Endothelial cell of umbilical vein (primary cell): ENCODE data around the gene FAM174B. TPM values are rescaled to one million over a fixed set of nuclear protein-coding genes. Genes with fewer than 3 reads are reported as not detected.

Experiments
- BruUV-seq: library from RNA; stranded (reverse); fragments of 400-500 nt; replicated peaks from 2 replicates; lab custom pipeline; 2021; lab: Mats Ljungman, UMichigan
- CTCF ChIA-PET: fragments of 300-600, 350-600 bp; sonication (Branson Sonifier 250); formaldehyde crosslinking; loops from one replicate; lab custom pipeline; 2021; ENCODE audit warnings: antibody characterized with exemption, inconsistent platforms; lab: Charles Lee
- POLR2A ChIA-PET: fragments of 300-600, 350-600 bp; sonication (Branson Sonifier 250); formaldehyde crosslinking; loops from one replicate; lab custom pipeline; 2021; ENCODE audit warnings: antibody characterized with exemption, inconsistent platforms; lab: Charles Lee
- DNase-seq: peaks from one replicate; pipeline ENCODE4 v3.0.0-alpha.2; 2011; ENCODE audit warnings: low read depth, low spot score
- FAIRE-seq: peaks from 2 replicates; lab custom pipeline; 2011; peaks lifted over from hg19 to GRCh38; lab: Jason Lieb, UNC
- H2AFZ ChIP-seq: 2 replicates; pipeline ENCODE4 v1.6.0; 2012; ENCODE audit warnings: low read depth, low read length, control low read depth, inconsistent platforms
- H3K27ac ChIP-seq: 2 replicates; pipeline ENCODE4 v1.5.1; 2011; ENCODE audit warnings: low read depth, mild to moderate bottlenecking, control low read depth, low read length, moderate library complexity; ENCODE audit not compliant: insufficient read depth
- H3K27me3 ChIP-seq, 2 experiments: 2 replicates each; pipeline versions ENCODE4 v1.6.0 to v1.6.1; 2011; ENCODE audit warnings: low read length in 2 of 2, mixed read lengths in 1 of 2; ENCODE audit not compliant: control insufficient read depth in 2 of 2, insufficient read depth in 2 of 2
- H3K36me3 ChIP-seq, 2 experiments: 2 replicates in 1 of 2; 3 replicates in 1 of 2; pipeline ENCODE4 v1.5.1; 2011; ENCODE audit warnings: low read length in 2 of 2, mild to moderate bottlenecking in 1 of 2, moderate library complexity in 1 of 2; ENCODE audit not compliant: control insufficient read depth in 2 of 2, insufficient read depth in 2 of 2; ENCODE audit errors: extremely low read depth in 1 of 2
- H3K4me1 ChIP-seq: 3 replicates; pipeline ENCODE4 v1.5.1; 2011; ENCODE audit warnings: mild to moderate bottlenecking, low read length; ENCODE audit not compliant: control insufficient read depth, insufficient read depth; ENCODE audit errors: extremely low read depth
- H3K4me2 ChIP-seq: 2 replicates; pipeline ENCODE4 v1.6.1; 2011; ENCODE audit warnings: low read length, control low read depth, mixed read lengths; ENCODE audit not compliant: insufficient read depth
- H3K4me3 ChIP-seq, 3 experiments: fragments of 200-600 bp in 1 of 3; sonication (generic), shearing (Covaris generic) in 1 of 3; replicated peaks in 1 of 3; 2 replicates each; pipeline ENCODE4 v1.5.1; 2011 to 2016; ENCODE audit warnings: control low read depth in 3 of 3, low read length in 3 of 3, mild to moderate bottlenecking in 2 of 3, inconsistent platforms in 1 of 3, low read depth in 1 of 3, moderate library complexity in 1 of 3; ENCODE audit not compliant: insufficient read depth in 1 of 3
- H3K79me2 ChIP-seq: 2 replicates; pipeline ENCODE4 v1.6.0; 2012; ENCODE audit warnings: low read length, inconsistent platforms; ENCODE audit not compliant: control insufficient read depth, insufficient read depth
- H3K9ac ChIP-seq: replicated peaks from 2 replicates; pipeline ENCODE3; 2011; ENCODE audit warnings: low read length, control low read depth; ENCODE audit not compliant: insufficient read depth; ENCODE audit errors: extremely low read depth
- H3K9me1 ChIP-seq: replicated peaks from 3 replicates; pipeline ENCODE4 v1.6.0; 2011; ENCODE audit warnings: mild to moderate bottlenecking, low read length; ENCODE audit not compliant: control insufficient read depth, insufficient read depth; ENCODE audit errors: extremely low read depth
- H3K9me3 ChIP-seq: replicated peaks from 2 replicates; pipeline ENCODE4 v1.5.1; 2012; ENCODE audit warnings: low read length, inconsistent platforms; ENCODE audit not compliant: control insufficient read depth, insufficient read depth
- H4K20me1 ChIP-seq: replicated peaks from 2 replicates; pipeline ENCODE3; 2011; ENCODE audit warnings: mild to moderate bottlenecking, low read length; ENCODE audit not compliant: control insufficient read depth, insufficient read depth; ENCODE audit errors: extremely low read depth
- EZH2 ChIP-seq: IDR thresholded peaks from 2 replicates; pipeline ENCODE4 v1.6.1; 2012; ENCODE audit warnings: borderline replicate concordance, low read depth, mild to moderate bottlenecking, moderate library complexity, low read length, inconsistent platforms; ENCODE audit not compliant: severe bottlenecking
- FOS ChIP-seq: IDR thresholded peaks from 2 replicates; pipeline ENCODE4 v1.6.1; 2011; ENCODE audit warnings: mild to moderate bottlenecking, low read length, moderate library complexity, borderline replicate concordance; ENCODE audit not compliant: insufficient read depth
- GATA2 ChIP-seq: IDR thresholded peaks from 2 replicates; pipeline ENCODE4 v1.7.0; 2011; ENCODE audit warnings: low read depth, mild to moderate bottlenecking, moderate library complexity, mixed read lengths, low read length; ENCODE audit not compliant: insufficient read length, insufficient read depth
- JUN ChIP-seq: IDR thresholded peaks from 2 replicates; pipeline ENCODE4 v1.6.1; 2011; ENCODE audit warnings: borderline replicate concordance, low read depth; ENCODE audit not compliant: insufficient read length, insufficient read depth
- MYC ChIP-seq: IDR thresholded peaks from one replicate; pipeline ENCODE4 v1.6.1; 2011; ENCODE audit warnings: mild to moderate bottlenecking, low read depth, low read length
- POLR2A ChIP-seq: IDR thresholded peaks from 2 replicates; pipeline ENCODE4 v1.6.1; 2012; ENCODE audit warnings: low read depth, mild to moderate bottlenecking, control low read depth, low read length
- POLR2AphosphoS5 ChIP-seq: IDR thresholded peaks from 2 replicates; pipeline ENCODE4 v1.6.1; 2012; ENCODE audit warnings: low read depth, mild to moderate bottlenecking, control low read depth, low read length, moderate library complexity; ENCODE audit not compliant: insufficient read depth
- dilution Hi-C: fragments of 300-500 bp; cut with MboI; formaldehyde crosslinking; loops from one replicate; pipeline ENCODE4 v1.15.0; 2019; ENCODE audit warnings: low sequenced_read_pairs; ENCODE audit not compliant: extremely low pct_ligation_motif_present
- intact Hi-C: fragments of 100-400 bp; cut with micrococcal nuclease; formaldehyde crosslinking; loops from one replicate; pipeline ENCODE4 v1.10.0; 2022
- polyA plus RNA-seq, 4 experiments: library from polyadenylated mRNA; depleted of rRNA in 3 of 4; stranded (reverse) in 3 of 4; unstranded in 1 of 4; fragments of >200 nt; gene quantifications; 2 replicates each; pipeline versions ENCODE4 v1.2.1 to v1.2.3, GENCODE V29; 2011 to 2012; ENCODE audit warnings: missing spikeins in 1 of 4
- total RNA-seq: library from RNA; stranded (reverse); gene quantifications from 2 replicates; pipeline ENCODE4 v1.2.3, GENCODE V29; 2021
- TF ChIP-seq, protein P1 (sequence below), 2 donors: IDR thresholded peaks; 1 replicate in 1 of 2; 2 replicates in 1 of 2; pipeline ENCODE4 v1.5.1; 2011; ENCODE audit warnings: low read length in 2 of 2, mild to moderate bottlenecking in 2 of 2, moderate library complexity in 2 of 2, control low read depth in 1 of 2, inconsistent platforms in 1 of 2, low read depth in 1 of 2; ENCODE audit not compliant: insufficient read depth in 1 of 2; ENCODE audit errors: extremely low read depth in 1 of 2
- TF ChIP-seq, protein P2 (sequence below): IDR thresholded peaks from 2 replicates; pipeline ENCODE4 v1.6.1; 2011; ENCODE audit not compliant: insufficient read depth, insufficient read length

FAM174B gene
- total and polyA plus RNA-seq, 2 donors (not counting 3 experiments of a cell fraction or from before 2014, with no cell fraction given): 25.9 to 30.2 TPM

DNA sequence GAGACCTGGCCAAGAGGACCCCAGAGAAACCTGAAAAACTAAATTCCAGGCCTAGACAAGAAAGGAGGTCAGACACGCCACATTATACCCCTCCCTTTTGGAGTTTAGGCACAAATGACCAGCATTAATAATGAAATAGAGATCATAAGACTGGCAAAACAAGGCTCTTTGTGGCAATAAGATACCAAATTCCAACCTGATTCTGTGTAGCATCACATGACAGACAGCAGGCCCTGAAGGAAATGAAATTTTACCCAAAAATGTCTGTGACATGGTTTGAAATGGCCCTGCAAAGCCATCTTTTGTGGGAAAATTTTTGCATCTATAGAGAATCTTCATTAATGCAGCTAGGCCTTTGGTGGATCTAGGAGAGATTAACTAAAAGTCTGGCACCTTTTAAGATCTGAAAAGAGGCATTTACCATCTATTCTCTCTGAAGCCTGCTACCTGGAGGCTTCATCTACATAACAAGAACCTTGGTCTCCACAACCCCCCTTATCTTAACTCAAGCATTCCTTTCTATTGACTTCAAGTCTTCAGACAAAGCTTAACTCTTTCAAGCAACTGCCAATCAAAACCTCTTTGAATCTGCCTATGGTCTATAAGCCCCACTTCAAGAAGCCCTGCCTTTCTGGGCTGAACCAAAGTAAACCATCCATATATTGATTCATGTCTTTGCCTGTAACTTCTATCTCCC is 8.0 kb downstream of the FAM174B start:
- intact Hi-C loops (no loop called here), dilution Hi-C loops (no loop called here)
- ChIA-PET CTCF (interaction anchor here (1.7 kb wide), 1 partner anchor 126 kb away, joined by 4 read pairs; no protein-coding TSS in a partner anchor), POLR2A (no interaction called here)
- Histone ChIP-seq H3K27me3 (no peaks in the 10 kb centered on the region), H3K4me1 (peaks cover 35% of the 10 kb centered on the region), H4K20me1 (no peaks in the 10 kb centered on the region), H3K79me2 (peaks cover 91% of the 10 kb centered on the region), H3K9me1 (no peaks in the 10 kb centered on the region), H2AFZ (no peak overlapping the region), H3K9me3 (no peaks in the 10 kb centered on the region), H3K4me2 (no peak overlapping the region), H3K4me3 (no peak overlapping the region), H3K36me3 (peaks cover 0 to 6% of the 10 kb centered on the region in 2 experiments), H3K27ac (no peak overlapping the region), H3K9ac (no peak overlapping the region)
- FAIRE-seq (no peak), DNase-seq (no peak)
- TF ChIP-seq POLR2AphosphoS5 (no peak), MYC (no peak), EZH2 (no peak), FOS (no peak), POLR2A (no peak), JUN (no peak), GATA2 (no peak)
- TF ChIP-seq, protein P1, sequence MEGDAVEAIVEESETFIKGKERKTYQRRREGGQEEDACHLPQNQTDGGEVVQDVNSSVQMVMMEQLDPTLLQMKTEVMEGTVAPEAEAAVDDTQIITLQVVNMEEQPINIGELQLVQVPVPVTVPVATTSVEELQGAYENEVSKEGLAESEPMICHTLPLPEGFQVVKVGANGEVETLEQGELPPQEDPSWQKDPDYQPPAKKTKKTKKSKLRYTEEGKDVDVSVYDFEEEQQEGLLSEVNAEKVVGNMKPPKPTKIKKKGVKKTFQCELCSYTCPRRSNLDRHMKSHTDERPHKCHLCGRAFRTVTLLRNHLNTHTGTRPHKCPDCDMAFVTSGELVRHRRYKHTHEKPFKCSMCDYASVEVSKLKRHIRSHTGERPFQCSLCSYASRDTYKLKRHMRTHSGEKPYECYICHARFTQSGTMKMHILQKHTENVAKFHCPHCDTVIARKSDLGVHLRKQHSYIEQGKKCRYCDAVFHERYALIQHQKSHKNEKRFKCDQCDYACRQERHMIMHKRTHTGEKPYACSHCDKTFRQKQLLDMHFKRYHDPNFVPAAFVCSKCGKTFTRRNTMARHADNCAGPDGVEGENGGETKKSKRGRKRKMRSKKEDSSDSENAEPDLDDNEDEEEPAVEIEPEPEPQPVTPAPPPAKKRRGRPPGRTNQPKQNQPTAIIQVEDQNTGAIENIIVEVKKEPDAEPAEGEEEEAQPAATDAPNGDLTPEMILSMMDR (IDR thresholded peaks at IDR 0.05; ENCODE audit: extremely low read depth in 1 of 2, insufficient read depth in 1 of 2, low read depth in 1 of 2, low read length in 2 of 2): no peak
- TF ChIP-seq, protein P2, sequence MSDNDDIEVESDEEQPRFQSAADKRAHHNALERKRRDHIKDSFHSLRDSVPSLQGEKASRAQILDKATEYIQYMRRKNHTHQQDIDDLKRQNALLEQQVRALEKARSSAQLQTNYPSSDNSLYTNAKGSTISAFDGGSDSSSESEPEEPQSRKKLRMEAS: no peak
- BruUV-seq: no TSS peak
